ENCODE data around the gene RCBTB1. TPM values are rescaled to one million over a fixed set of nuclear protein-coding genes. Genes with fewer than 3 reads are reported as not detected.

Gene RCBTB1
- total RNA-seq, 2 experiments from 2014 or later, result 15.1 to 31.1 TPM

DNA sequence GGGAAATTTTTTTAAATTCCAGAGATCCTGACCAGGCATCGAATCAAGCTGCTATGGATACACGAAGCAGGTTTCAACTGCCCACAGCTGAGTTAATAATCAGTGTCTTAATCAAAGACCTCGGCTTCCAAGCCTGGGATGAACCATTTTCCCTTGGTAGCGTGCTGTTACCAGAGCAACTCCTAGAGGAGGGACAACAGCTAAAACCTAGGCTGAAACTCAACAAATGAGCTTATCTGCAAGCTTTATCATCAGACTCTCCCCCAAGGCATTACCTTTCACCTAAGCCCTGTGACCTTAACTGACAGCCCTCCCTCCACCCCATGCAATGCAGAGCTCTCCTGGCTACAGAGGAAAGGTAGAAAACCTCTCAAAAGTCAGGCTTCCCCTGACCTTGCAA, 39.7 kb downstream of the RCBTB1 start:
- no peak for TF ChIP-seq EZH2phosphoT487 (IDR thresholded peaks at IDR 0.05; ENCODE audit: borderline replicate concordance, low read depth, low read length)
- TF ChIP-seq CTCF (conservative IDR thresholded peaks at IDR 0.05; ENCODE audit: low read length), result no peak
- no peak overlapping the region for H3K4me2 ChIP-seq (ENCODE audit: low read length)
- peaks cover 90% of the 10 kb centered on the region for H3K36me3 ChIP-seq (ENCODE audit: insufficient read depth, low read length)
- no peak overlapping the region for H3K27ac ChIP-seq (ENCODE audit: low read depth, low read length, poor library complexity, severe bottlenecking)
- ChIA-PET CTCF (ENCODE audit: unreplicated experiment) (no interaction called here), POLR2A (no interaction called here)
- intact Hi-C loops (cut with micrococcal nuclease; ENCODE audit: unreplicated experiment), result no loop called here
- no peaks in the 10 kb centered on the region for H3K9me3 ChIP-seq (ENCODE audit: low read length)
- no peak overlapping the region for H3K4me3 ChIP-seq (ENCODE audit: low read depth, low read length, poor library complexity, severe bottlenecking)
- no TSS peak for BruUV-seq (replicated peaks)
- H4K20me1 ChIP-seq (ENCODE audit: insufficient read depth, low read length), result no peaks in the 10 kb centered on the region
- DNase-seq (ENCODE audit: low spot score), result no peak
- H3K9me2 ChIP-seq (ENCODE audit: insufficient read depth, low read length), result no peaks in the 10 kb centered on the region
- H3K4me1 ChIP-seq (ENCODE audit: insufficient read depth, low read length, poor library complexity, severe bottlenecking), result peaks cover 10% of the 10 kb centered on the region
- no peaks in the 10 kb centered on the region for H3K79me2 ChIP-seq (ENCODE audit: insufficient read depth, low read depth, low read length)
- no peak overlapping the region for H2AFZ ChIP-seq (ENCODE audit: low read length)

DNA sequence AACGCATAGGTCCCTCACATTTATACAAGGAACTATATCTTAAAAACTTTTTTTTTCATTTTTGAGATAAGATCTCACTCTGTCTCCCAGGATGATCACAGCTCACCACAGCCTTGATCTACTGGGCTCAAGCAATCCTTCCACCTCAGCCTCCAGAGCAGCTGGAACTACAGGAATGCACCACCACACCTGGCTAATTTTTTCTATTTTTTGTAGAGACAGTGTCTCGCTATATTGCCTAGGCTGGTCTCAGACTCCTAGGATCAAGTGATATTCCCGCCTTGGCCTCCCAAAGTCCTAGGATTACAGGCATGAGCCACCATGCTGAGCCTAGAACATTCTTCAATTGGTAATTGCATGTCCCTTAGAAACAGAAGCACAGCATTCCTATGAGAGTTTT, 41.7 kb downstream of the RCBTB1 start:
- Histone ChIP-seq H3K36me3 (ENCODE audit: insufficient read depth, low read length) (peaks cover 80% of the 10 kb centered on the region), H3K9me2 (ENCODE audit: insufficient read depth, low read length) (no peaks in the 10 kb centered on the region), H2AFZ (ENCODE audit: low read length) (no peak overlapping the region), H3K4me3 (ENCODE audit: low read depth, low read length, poor library complexity, severe bottlenecking) (no peak overlapping the region), H3K79me2 (ENCODE audit: insufficient read depth, low read depth, low read length) (no peaks in the 10 kb centered on the region), H3K27ac (ENCODE audit: low read depth, low read length, poor library complexity, severe bottlenecking) (no peak overlapping the region), H3K9me3 (ENCODE audit: low read length) (no peaks in the 10 kb centered on the region), H3K4me2 (ENCODE audit: low read length) (no peak overlapping the region), H4K20me1 (ENCODE audit: insufficient read depth, low read length) (no peaks in the 10 kb centered on the region), H3K4me1 (ENCODE audit: insufficient read depth, low read length, poor library complexity, severe bottlenecking) (peaks cover 29% of the 10 kb centered on the region)
- intact Hi-C loops (cut with micrococcal nuclease; ENCODE audit: unreplicated experiment), result no loop called here
- no TSS peak for BruUV-seq (replicated peaks)
- TF ChIP-seq EZH2phosphoT487 (IDR thresholded peaks at IDR 0.05; ENCODE audit: borderline replicate concordance, low read depth, low read length) (no peak), CTCF (conservative IDR thresholded peaks at IDR 0.05; ENCODE audit: low read length) (no peak)
- ChIA-PET CTCF (ENCODE audit: unreplicated experiment) (no interaction called here), POLR2A (interaction anchor here (1.1 kb wide), 1 partner anchor 248 kb away, joined by 3 read pairs; no protein-coding TSS in a partner anchor)
- no peak for DNase-seq (ENCODE audit: low spot score)

GRCh38 chr13:49540552-49540951, 44.8 kb downstream of the RCBTB1 start:
- TF ChIP-seq EZH2phosphoT487 (IDR thresholded peaks at IDR 0.05; ENCODE audit: borderline replicate concordance, low read depth, low read length), result no peak
- no peak for TF ChIP-seq CTCF (conservative IDR thresholded peaks at IDR 0.05; ENCODE audit: low read length)
- peak overlapping the region; percentile 68 for H3K4me2 ChIP-seq (ENCODE audit: low read length)
- peak overlapping the region; percentile 81 for H3K27ac ChIP-seq (ENCODE audit: low read depth, low read length, poor library complexity, severe bottlenecking)
- ChIA-PET POLR2A (interaction anchor here (0.6 to 2.7 kb wide), 9 partner anchors 11 to 95 kb away, joined by 3 to 16 read pairs (median 7); partner anchors contain the start of gene RCBTB1), CTCF (ENCODE audit: unreplicated experiment) (interaction anchor here (0.5 kb wide), 1 partner anchor 173 kb away, joined by 3 read pairs; no protein-coding TSS in a partner anchor)
- H2AFZ ChIP-seq (ENCODE audit: low read length), result peak overlapping the region; percentile 84
- no TSS peak for BruUV-seq (replicated peaks)
- no peaks in the 10 kb centered on the region for H3K9me3 ChIP-seq (ENCODE audit: low read length)
- peak; percentile 69 for DNase-seq (ENCODE audit: low spot score)
- H3K36me3 ChIP-seq (ENCODE audit: insufficient read depth, low read length), result peaks cover 75% of the 10 kb centered on the region
- H3K4me3 ChIP-seq (ENCODE audit: low read depth, low read length, poor library complexity, severe bottlenecking), result peak overlapping the region; percentile 61
- no peaks in the 10 kb centered on the region for H3K9me2 ChIP-seq (ENCODE audit: insufficient read depth, low read length)
- peaks cover 42% of the 10 kb centered on the region for H3K4me1 ChIP-seq (ENCODE audit: insufficient read depth, low read length, poor library complexity, severe bottlenecking)
- no peaks in the 10 kb centered on the region for H3K79me2 ChIP-seq (ENCODE audit: insufficient read depth, low read depth, low read length)
- intact Hi-C loops (cut with micrococcal nuclease; ENCODE audit: unreplicated experiment), result loop anchor here (1.0 kb wide), 1 partner anchor 67 kb away; no protein-coding TSS in a partner anchor
- no peaks in the 10 kb centered on the region for H4K20me1 ChIP-seq (ENCODE audit: insufficient read depth, low read length)
